Stimulated activated CD8-positive, alpha-beta memory T cell treated with anti-CD3 and anti-CD28 coated beads, Interleukin-7, amount 100 ng/mL, for 48 hours (primary cell): ENCODE data around the gene EGFL6.

Experiments
- DNase-seq, 2 donors: peaks; one replicate each; pipeline ENCODE4 v3.0.0-alpha.2; 2020; ENCODE audit warnings: low read depth in 1 of 2; ENCODE audit errors: extremely low read depth in 1 of 2

EGFL6 gene

DNA sequence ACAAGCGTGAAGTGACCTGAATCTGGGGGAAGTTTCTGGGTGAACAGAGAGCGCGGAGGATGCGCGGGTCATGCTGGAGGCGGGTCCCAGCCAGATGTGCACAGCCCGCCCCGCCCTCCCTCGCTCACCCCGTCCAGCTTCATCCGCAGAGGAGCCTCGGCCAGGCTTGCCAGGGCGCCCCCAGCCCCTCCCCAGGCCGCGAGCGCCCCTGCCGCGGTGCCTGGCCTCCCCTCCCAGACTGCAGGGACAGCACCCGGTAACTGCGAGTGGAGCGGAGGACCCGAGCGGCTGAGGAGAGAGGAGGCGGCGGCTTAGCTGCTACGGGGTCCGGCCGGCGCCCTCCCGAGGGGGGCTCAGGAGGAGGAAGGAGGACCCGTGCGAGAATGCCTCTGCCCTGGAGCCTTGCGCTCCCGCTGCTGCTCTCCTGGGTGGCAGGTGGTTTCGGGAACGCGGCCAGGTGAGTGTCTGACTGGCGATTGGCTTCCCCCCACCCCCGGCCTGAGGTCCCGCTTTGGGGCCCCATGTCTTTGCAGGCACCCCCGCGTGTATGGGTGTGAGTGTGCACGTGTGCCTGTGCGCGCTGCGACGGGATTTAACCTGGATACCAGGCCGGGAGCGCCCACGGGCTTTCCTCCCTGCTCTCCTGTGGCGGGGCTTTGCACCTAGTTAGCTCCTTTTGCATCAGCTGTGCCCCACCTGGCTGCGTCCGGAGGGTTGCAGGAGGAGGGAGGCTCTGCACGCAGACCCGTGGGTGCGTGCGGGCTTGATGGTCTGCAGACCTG lies at the start of gene EGFL6:
EGFL6 (plus strand) TSS at position 123 of the 782 bp plus-strand sequence; CDS start at position 384, 261 bp downstream.
- DNase-seq: no peak

DNA sequence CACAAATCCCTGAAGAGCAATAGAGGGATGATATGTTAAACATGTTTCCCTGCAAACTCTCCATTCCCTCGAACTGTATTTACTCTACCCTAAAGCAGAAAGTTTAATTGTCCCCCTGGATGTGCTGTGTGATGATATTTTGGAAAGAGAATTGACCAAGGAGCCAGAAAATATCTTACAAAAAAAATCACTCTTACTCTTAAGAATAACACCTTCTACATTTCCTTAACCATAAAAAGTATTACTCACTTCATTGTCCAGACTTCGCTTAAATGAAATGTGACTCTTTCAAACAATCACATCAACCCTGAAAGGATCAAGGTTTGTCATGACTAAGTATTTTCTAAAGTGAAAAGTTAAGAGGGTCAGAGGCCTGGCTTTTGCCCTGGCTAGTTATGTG lies 49.0 kb upstream of the EGFL6 start:
- no peak for DNase-seq

GRCh38 chrX:13520936-13521335 lies 48.5 kb upstream of the EGFL6 start:
- no peak for DNase-seq

- no peak for DNase-seq
Observed at GRCh38 chrX:13522811-13523210, 46.6 kb upstream of the EGFL6 start.

DNA sequence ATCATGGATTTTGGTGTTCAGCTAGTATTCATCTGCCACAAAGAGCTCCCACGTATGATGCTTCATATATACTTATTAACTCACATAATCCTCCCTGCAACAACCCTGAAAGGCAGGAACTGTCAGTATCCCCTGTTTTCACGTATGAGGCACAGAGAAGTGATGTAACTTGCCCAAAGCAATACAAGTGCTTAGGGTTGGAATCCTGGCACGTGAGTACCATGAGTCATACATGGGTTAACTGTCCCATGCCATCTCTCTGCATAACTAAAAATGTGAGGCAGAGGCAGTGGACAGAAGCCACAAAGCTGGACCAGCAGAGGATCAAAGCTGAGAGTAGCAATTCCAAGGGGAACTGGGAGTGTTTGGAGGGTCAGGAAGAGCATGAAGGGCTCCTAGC lies 35.7 kb upstream of the EGFL6 start:
- DNase-seq: no peak

DNA sequence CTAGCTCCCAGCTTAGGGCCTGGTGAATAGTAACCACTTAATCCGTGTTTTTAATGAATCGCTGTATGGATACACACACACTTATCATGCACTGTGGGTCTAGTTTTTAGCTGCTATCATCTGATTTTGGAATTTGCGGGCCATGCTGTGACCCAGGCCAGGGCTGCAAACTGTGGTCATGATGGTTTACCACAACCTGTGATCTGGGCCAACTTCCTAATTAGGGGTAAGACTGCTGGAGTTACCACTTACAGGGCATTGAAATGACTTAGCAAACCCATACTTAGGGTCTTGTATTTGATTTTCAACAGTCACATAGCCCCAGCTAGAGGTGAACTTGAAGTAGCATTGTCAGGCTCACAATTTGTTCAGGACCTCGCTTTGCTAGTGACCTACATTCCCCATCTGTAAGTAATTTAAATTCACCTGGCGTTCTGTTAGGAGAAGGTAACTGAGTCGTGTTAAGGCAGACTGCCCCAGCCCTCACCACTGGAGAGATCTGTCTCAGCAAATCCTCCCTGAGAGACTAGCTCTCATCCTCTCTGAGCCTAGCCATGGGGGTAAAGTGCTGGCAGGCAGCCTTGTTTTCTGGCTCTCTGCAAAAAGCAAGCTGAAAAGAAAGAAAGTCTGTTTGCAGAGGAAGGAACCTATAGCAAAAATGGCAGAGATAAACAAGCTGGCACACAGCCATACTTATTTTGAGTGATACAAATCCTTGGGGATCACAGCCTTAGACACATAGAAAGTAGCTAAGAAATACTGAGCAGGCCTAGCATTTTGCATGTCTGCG lies 33.8 kb upstream of the EGFL6 start:
- DNase-seq: no peak

DNA sequence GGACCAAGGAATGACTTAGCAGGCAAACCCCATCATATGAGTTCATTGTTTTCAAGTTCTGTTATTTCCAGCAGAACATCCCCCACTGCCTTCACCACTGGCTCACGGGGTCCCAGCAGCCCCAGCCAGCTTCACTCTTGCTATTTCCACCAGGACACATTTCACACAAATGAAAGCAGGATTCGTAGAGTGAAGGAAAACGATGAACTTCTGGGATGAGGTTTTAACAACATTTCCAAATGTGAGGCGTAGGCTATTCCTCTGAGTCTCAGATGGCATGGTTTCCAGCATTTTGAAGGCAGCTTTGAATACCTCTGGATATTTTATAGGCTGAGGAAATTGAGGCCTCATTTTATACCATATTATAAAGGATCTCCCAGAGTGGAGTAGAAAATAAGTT lies 32.9 kb upstream of the EGFL6 start:
- DNase-seq: no peak

DNA sequence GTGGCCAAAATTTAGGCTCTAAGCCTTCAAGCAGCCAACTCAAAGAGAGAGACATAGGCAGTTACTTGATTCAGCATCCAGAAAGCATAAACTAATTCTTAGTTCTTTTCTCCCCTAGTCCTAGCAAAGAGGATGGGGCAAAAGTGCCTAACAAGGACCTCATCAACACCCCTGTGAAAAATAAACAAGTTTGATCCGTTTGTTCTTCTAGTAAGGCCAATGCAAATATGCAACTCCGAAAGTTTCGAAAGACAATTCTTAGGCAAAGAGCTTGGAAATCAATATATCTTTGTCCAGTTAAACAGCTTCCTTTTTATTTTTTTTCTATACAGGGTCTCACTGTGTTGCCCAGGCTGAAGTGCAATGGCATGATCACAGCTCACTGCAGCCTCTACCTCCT lies 31.0 kb upstream of the EGFL6 start:
- DNase-seq: no peak

- no peak for DNase-seq
Observed at GRCh38 chrX:13540602-13541001, 28.8 kb upstream of the EGFL6 start.

- no peak for DNase-seq
Observed at GRCh38 chrX:13545726-13546125, 23.7 kb upstream of the EGFL6 start.

DNA sequence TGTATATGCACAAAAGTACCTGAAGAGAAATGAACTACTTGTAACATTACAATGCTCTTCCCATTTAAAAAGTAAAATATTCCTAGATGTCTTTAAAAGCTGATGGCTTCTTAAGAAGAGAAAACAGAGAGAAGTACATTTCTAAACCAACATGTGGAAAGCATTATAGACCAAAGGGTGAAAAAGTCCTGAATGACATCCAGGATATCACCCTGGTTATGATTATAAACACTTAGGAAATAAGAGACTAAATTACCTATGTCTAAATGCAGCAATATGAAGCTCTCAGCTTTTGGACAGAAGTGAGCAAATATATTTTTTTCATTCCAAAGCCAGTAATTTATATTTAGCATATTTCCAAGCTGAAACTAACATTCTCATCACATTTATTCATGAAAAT lies 21.7 kb upstream of the EGFL6 start:
- DNase-seq: no peak

DNA sequence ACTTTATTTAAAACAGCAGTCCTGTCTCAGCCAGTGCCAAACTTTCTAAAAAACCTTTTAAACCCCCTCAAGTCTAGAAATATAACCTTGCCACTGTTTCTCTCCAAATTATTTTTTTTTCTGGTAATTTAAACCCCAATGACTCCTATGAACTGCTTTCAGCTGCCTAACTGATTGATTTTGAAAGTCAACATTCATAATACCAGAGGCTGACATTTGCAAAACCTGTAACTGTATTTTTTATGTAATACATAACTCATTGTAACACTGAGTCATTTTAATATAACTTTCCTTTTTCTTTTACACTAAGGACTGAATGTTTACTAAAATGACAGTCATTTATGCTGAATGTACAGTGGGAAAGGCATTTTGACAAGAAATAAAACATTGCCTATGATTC lies 19.1 kb upstream of the EGFL6 start:
- no peak for DNase-seq

DNA sequence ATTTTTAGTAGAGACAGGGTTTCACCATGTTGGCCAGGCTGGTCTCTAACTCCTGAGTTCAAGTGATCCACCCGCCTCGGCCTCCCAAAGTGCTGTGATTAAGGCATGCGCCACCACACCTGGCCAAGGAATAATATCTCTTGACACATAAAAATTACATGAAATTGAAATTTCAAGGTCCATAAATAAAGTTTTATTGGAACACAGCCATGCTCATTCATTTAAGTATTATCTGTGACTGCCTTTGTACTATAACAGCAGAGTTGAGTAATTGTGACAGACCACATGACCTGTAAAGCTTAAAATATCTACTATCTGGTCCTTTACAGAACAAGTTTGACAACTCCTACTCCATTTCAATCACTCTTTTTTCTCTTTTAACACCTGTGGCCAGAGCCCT lies 17.8 kb upstream of the EGFL6 start:
- no peak for DNase-seq

DNA sequence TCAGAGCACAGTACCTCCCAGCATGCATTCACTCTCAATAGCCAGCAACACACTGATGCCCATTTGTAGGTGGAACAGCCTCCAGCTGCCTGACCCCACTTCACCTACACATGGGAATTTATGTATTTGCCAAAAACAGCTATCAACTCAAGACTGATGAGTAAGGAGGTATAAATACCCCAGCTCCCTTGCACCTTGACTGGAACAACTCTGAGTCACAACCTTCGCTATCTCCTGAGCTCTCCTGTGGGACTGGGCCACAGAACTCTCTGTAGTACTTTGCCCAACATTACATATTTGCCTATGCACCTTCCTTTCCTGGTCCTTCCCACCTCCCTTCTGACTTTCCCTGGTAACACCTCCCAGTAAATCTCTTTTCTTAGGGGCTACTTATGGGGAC lies 16.5 kb upstream of the EGFL6 start:
- DNase-seq: no peak

DNA sequence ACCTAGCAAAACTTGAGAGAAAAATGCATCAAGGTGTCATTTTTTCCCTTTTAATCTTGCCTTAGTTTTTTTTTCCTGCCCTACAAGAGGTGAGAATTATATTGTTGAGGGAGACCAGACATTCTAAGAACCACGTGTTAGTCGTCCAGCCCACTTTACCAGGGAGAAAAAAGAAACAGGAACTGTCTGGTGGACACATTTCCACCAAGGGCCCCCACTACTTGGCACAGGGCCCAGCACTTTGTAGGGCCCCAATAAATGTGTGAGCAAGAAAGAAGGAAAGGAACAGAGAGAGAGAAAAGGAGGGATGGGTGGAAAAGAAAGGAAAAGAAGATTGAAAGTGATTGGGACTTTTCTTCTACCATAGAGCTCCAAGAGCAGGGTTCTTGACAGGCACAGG lies 3.9 kb upstream of the EGFL6 start:
- DNase-seq: no peak

DNA sequence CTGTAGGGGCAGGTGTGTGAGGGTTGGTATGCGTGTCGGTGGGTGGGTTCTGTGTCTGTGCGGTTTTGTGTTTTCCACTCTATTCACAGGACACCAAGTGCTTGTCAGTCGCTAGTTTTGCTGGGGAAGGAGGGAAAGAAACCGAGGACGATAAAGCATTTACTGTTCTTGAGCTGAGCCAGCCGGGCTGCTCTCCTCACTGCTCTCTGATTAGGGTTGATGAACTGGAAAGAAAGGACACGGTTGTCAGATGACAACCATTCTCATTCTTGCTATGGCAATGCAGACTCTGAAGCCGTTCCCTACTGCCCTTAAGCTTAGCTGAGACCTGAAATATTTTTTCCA lies 832 bp downstream of the EGFL6 start:
- DNase-seq: no peak

DNA sequence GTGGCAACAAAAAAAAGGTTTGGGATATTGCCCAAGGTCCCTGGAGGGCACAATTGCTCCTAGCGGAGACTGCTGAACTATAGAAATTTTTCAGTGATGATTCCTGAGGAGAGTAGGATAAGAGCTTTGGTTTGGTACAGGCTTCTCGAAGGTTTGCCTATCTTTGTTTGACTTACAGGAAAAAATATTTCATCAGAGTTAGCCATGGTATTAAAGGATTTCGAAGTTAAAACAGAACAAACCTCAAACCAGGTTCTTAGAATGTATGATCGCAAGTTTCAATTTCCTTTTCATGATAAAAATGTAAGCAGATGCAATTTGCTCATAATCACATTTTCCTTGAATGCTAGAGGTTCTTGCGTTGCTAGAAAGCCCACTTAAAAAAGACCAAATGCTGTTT lies 1.7 kb downstream of the EGFL6 start:
- no peak for DNase-seq

DNA sequence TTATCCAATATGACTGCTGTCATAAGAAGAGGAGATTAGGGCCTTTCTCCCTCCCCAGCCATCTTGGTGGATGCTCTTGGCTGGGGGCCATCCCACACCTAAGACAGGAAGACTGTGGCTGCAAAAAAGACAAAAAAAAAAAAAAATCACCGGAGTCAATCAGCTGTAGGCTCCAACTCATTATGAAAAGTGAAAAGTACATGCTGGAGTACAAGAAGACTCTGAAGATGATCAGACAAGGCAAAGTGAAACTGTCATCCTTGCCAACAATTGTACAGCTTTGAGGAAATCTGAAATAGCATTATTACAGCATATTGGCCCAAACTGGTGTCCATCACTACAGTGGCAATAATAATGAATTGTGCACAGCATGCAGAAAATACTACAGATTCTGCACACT lies 5.2 kb downstream of the EGFL6 start:
- DNase-seq: no peak

GRCh38 chrX:13579661-13580060 lies 10.3 kb downstream of the EGFL6 start:
- no peak for DNase-seq

DNA sequence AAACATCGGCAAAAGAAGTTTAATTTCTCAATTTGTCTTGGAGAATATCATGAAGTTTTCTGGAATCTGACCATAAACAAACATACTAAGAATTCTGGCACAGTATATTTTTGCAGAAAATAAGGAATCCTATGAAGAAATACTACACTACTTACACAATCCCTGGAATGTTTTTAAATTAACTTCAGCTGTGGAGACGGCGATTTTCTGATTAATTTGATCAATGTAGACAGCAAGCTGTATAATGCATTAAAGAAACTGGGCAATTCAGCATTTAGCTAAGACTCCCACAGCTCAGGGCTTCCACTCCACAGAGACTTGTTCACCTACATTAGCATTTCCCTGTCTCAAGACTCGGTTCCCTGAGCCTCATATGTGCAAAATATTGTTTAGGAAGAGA lies 12.2 kb downstream of the EGFL6 start:
- DNase-seq: no peak

DNA sequence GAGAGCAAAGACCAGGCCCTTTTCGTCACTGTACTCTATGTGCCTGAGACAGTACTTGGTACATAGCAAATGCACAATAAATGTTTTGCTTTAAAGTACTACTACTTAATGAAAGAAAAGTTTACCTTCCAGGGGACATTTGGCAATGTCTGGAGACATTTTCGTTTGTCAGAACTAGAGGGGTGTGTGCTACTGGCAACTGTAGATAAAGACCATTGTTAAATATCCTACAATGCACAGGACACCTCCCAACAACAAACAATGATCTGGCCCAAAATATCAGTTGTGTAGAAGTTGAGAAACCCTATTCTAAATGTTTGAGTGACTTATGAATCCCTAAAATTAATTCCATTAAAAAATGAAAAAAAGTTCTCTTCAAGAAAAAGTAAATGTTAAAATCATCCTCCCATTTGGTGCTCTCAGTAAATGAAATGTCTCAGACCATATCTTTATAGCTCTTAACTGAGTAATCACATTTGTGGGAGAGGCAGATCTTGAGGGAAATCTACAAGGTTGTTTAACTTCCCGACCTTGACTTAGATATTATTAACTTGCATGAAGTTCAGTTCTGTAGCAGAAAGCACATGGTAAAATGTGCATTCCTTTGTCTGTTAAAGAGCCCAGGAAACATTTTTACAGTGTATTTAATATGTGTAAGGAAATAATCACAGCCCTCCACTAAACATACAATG lies 18.5 kb downstream of the EGFL6 start:
- no peak for DNase-seq

GRCh38 chrX:13590207-13590606 lies 20.8 kb downstream of the EGFL6 start:
- no peak for DNase-seq
